HL-60 (cell line): ENCODE data around the gene EME2.

Source experiments
- POLR2AphosphoS5 ChIP-seq: IDR thresholded peaks from 2 replicates; pipeline ENCODE4 v1.6.1; 2012; ENCODE audit warnings: low read depth
- TF ChIP-seq, protein P1 (sequence below): IDR thresholded peaks from one replicate; pipeline ENCODE4 v1.5.1; 2011; ENCODE audit warnings: low read length, control low read depth, inconsistent platforms; ENCODE audit not compliant: insufficient read depth

DNA sequence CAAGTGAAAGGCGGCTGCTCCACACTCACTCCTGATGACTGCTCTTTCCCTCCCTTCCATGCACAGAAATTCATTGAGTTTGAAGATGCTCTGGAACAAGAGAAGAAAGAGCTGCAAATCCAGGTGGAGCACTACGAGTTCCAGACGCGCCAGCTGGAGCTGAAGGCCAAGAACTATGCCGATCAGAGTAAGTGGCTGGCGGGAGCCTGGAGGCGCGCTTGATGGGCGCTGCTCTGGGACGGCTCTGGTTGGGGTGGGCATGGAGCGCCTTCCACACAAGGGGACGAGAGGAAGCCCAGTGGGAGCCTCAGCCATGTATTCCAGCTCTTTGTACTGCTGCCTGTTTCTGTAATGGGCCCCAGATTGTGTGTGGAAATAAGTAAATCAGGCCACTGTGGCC, 48.1 kb upstream of the EME2 start:
- TF ChIP-seq, protein P1, sequence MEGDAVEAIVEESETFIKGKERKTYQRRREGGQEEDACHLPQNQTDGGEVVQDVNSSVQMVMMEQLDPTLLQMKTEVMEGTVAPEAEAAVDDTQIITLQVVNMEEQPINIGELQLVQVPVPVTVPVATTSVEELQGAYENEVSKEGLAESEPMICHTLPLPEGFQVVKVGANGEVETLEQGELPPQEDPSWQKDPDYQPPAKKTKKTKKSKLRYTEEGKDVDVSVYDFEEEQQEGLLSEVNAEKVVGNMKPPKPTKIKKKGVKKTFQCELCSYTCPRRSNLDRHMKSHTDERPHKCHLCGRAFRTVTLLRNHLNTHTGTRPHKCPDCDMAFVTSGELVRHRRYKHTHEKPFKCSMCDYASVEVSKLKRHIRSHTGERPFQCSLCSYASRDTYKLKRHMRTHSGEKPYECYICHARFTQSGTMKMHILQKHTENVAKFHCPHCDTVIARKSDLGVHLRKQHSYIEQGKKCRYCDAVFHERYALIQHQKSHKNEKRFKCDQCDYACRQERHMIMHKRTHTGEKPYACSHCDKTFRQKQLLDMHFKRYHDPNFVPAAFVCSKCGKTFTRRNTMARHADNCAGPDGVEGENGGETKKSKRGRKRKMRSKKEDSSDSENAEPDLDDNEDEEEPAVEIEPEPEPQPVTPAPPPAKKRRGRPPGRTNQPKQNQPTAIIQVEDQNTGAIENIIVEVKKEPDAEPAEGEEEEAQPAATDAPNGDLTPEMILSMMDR = no peak
- no peak for TF ChIP-seq POLR2AphosphoS5
